Measurements from ENCODE around the gene RANBP3L. TPM values are rescaled to one million over a fixed set of nuclear protein-coding genes. Genes with fewer than 3 reads are reported as not detected.

RANBP3L gene
- total and polyA plus RNA-seq, 9 of the 15 experiments (the other 6 are each of a cell fraction or from before 2014, with no cell fraction given) = 0.01 to 0.06 TPM; not detected in 7

DNA sequence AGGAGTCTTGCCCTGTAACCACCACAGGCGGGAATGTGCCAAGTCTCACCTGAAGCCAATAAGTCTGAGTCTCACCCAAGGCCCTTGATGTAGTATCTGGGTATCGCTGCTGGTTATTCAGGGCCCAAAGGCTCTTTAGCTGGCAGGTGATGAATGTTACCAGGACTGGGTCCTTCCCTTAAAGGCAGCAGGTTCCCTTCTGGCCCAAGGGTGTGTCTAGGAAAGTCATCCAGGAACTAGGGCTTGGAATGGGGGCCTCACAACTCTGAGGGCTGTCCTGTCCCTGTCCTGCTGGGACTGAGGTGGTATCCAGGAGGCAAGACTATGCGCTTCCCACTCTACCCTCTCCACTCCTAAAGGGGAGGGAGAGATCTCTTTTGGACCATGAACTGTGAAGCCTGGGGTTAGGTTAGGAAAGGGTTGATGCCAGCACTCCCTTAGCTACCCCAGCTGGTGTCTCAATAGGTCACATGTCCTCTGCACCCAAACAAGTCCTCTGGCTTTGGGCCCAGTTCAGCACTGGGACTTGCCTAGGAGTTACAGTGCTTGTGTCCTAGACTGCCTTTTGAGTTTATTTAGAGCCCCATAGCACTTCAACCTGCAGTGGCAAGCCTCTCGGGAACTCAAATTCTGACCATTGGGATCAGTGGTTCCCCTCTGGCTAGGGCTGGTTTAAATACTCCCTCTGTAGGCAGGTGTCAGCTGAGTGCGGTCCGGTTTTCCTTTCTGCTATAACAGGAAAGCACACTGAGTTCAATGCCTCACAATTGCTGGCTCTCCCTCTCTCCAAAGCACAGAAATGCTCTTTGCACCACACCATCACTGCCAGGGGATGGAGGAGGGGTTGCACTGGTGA lies 22.5 kb upstream of the RANBP3L start:
- Histone ChIP-seq H3K4me1 (replicated peaks in 1 of 2; ENCODE audit: control insufficient read depth in 2 of 2, insufficient read depth in 2 of 2, low read length in 2 of 2) (no peaks in the 10 kb centered on the region), H3K27ac (ENCODE audit: extremely low read depth, low read depth, low read length) (no peak overlapping the region), H3K36me3 (ENCODE audit: control insufficient read depth, insufficient read depth, low read length) (no peaks in the 10 kb centered on the region), H3K27me3 (ENCODE audit: control insufficient read depth in 2 of 2, insufficient read depth in 2 of 2, low read length in 2 of 2) (peaks cover 0 to 11% of the 10 kb centered on the region in 2 experiments; a peak in 2 of 5 replicates), H3K79me2 (ENCODE audit: control insufficient read depth, insufficient read depth, low read length) (no peaks in the 10 kb centered on the region), H3K4me2 (ENCODE audit: insufficient read depth, low read length) (no peak overlapping the region), H3K4me3 (no peak overlapping the region), H3K9me1 (ENCODE audit: control insufficient read depth, insufficient read depth, low read length) (no peaks in the 10 kb centered on the region), H3K9me3 (replicated peaks; ENCODE audit: control insufficient read depth, insufficient read depth, low read depth, low read length) (no peaks in the 10 kb centered on the region), H3K9ac (ENCODE audit: insufficient read depth in 1 of 2, low read depth in 2 of 2, low read length in 2 of 2) (no peak overlapping the region), H2AFZ (ENCODE audit: low read depth, low read length) (no peak overlapping the region), H4K20me1 (replicated peaks; ENCODE audit: control insufficient read depth, insufficient read depth, low read length) (no peaks in the 10 kb centered on the region)
- in situ Hi-C loops (cut with MboI) = no loop called here
- no TSS peak for BruUV-seq (replicated peaks)
- ATAC-seq = no peak
- no peak for FAIRE-seq
- CTCF ChIA-PET (ENCODE audit: low intra/inter-chr PET ratio) = interaction anchor here (0.6 kb wide), 1 partner anchor 64 kb away, joined by 3 read pairs; no protein-coding TSS in a partner anchor
- intact Hi-C loops (cut with micrococcal nuclease) = no loop called here
- POLR2A ChIA-PET = interaction anchor here (0.8 to 1.8 kb wide), 3 partner anchors 10 to 43 kb away, joined by 3 to 4 read pairs (median 3); no protein-coding TSS in a partner anchor
- DNase-seq (ENCODE audit: extremely low read depth in 1 of 4, low spot score in 3 of 4) = no peak
- TF ChIP-seq PURB (CRISPR knock-in tag; IDR thresholded peaks at IDR 0.05; ENCODE audit: low read depth) = no peak
- TF ChIP-seq ZNF165 (CRISPR knock-in tag; IDR thresholded peaks at IDR 0.05; ENCODE audit: borderline replicate concordance) = no peak
- TF ChIP-seq CREBBP (IDR thresholded peaks at IDR 0.05; ENCODE audit: low read depth, low read length) = no peak
- TF ChIP-seq SUPT5H (IDR thresholded peaks at IDR 0.05) = no peak
- no peak for TF ChIP-seq TEAD1 (CRISPR knock-in tag; IDR thresholded peaks at IDR 0.05)
- TF ChIP-seq, protein P1, sequence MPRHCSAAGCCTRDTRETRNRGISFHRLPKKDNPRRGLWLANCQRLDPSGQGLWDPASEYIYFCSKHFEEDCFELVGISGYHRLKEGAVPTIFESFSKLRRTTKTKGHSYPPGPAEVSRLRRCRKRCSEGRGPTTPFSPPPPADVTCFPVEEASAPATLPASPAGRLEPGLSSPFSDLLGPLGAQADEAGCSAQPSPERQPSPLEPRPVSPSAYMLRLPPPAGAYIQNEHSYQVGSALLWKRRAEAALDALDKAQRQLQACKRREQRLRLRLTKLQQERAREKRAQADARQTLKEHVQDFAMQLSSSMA (CRISPR knock-in tag; IDR thresholded peaks at IDR 0.05) = no peak
- no peak for TF ChIP-seq ZNF695 (CRISPR knock-in tag; IDR thresholded peaks at IDR 0.05)
- WGBS (ENCODE audit: insufficient coverage, low coverage, missing lambda C conversion rate) = 0% methylated on average over 6 of the region's 6 CpGs

Data from K562 (cell line).